ENCODE measurements around the gene TRIM14.

- no peak for TF ChIP-seq POLR2A (IDR thresholded peaks at IDR 0.05)
- no peak for TF ChIP-seq CTCF (IDR thresholded peaks at IDR 0.05)
These were observed 80.1 kb downstream of the TRIM14 start for GRCh38 chr9:98038958-98039357.

All from breast epithelium (tissue), 3 donors.